AG10803 (cell line): ENCODE measurements around the gene NEUROD2.

Experiments
- DNase-seq: peaks from one replicate; pipeline ENCODE4 v3.0.0; 2010; ENCODE audit warnings: low read depth
- H3K4me3 ChIP-seq: 2 replicates; pipeline ENCODE4 v1.5.1; 2011; ENCODE audit warnings: mild to moderate bottlenecking, low read length, control low read depth
- CTCF ChIP-seq: conservative IDR thresholded peaks from 2 replicates; pipeline ENCODE4 v1.5.1; 2011; ENCODE audit warnings: mild to moderate bottlenecking, low read length, control low read depth, inconsistent platforms

NEUROD2 gene

GRCh38 chr17:39636587-39636926 lies 28.8 kb upstream of the NEUROD2 start:
- no peak for TF ChIP-seq CTCF

GRCh38 chr17:39635614-39636176 lies 28.0 kb upstream of the NEUROD2 start:
- no peak overlapping the region for H3K4me3 ChIP-seq
- DNase-seq = no peak
- no peak for TF ChIP-seq CTCF

More at GRCh38 chr17:39636587-39636926, 28.8 kb upstream of the NEUROD2 start:
- peak overlapping the region; percentile 94 for H3K4me3 ChIP-seq
- DNase-seq = no peak

GRCh38 chr17:39634384-39634871 lies 26.7 kb upstream of the NEUROD2 start:
- peak; percentile 72 for TF ChIP-seq CTCF
- H3K4me3 ChIP-seq = no peak overlapping the region
- peak; percentile 42 for DNase-seq

GRCh38 chr17:39633570-39634183 lies 26.0 kb upstream of the NEUROD2 start:
- TF ChIP-seq CTCF = no peak
- no peak overlapping the region for H3K4me3 ChIP-seq
- no peak for DNase-seq

- no peak for TF ChIP-seq CTCF
- no peak overlapping the region for H3K4me3 ChIP-seq
- DNase-seq = no peak
Observed at GRCh38 chr17:39632153-39632941, 24.6 kb upstream of the NEUROD2 start.

- H3K4me3 ChIP-seq = no peak overlapping the region
- TF ChIP-seq CTCF = no peak
- no peak for DNase-seq
Observed at GRCh38 chr17:39631403-39631802, 23.7 kb upstream of the NEUROD2 start.
